NCI-H460 (cell line): ENCODE data around the gene DDX59. TPM values are rescaled to one million over a fixed set of nuclear protein-coding genes. Genes with fewer than 3 reads are reported as not detected.
"Not testable (repeated sequence)": the region's sequence is repeated elsewhere in the genome, so short reads cannot be mapped to it uniquely, and the experiment has no call there.

Source experiments
- DNase-seq: peaks from one replicate; pipeline ENCODE4 v3.0.0-alpha.2; 2016; ENCODE audit warnings: low read depth; ENCODE audit errors: extremely low read depth
- total RNA-seq: library from RNA; depleted of rRNA; stranded (reverse); fragments of >200 nt; shearing (Covaris generic); gene quantifications from 2 replicates; pipeline ENCODE4 v1.2.3, GENCODE V29; 2014; rRNA removed

The DDX59 gene
- total RNA-seq, 1 experiment from 2014 or later = 54.2 TPM

GRCh38 chr1:200630515-200630899 is 39.2 kb downstream of the DDX59 start:
- DNase-seq = not testable (repeated sequence)

- no peak for DNase-seq
Measured at GRCh38 chr1:200629876-200630514, 39.7 kb downstream of the DDX59 start.

GRCh38 chr1:200628223-200628881 is 41.4 kb downstream of the DDX59 start:
- DNase-seq = no peak

- DNase-seq = no peak
Measured at GRCh38 chr1:200627575-200628222, 42.0 kb downstream of the DDX59 start.

GRCh38 chr1:200626853-200627534 is 42.7 kb downstream of the DDX59 start:
- DNase-seq = no peak

- DNase-seq = no peak
Measured at GRCh38 chr1:200625381-200625824, 44.3 kb downstream of the DDX59 start.

- no peak for DNase-seq
Measured at GRCh38 chr1:200624679-200625335, 44.9 kb downstream of the DDX59 start.

- peak; percentile 93 for DNase-seq
Measured at GRCh38 chr1:200620273-200621131, 49.2 kb downstream of the DDX59 start, which contains the start of gene KIF14. TSS of gene KIF14 (minus strand) at chr1:200620751. CDS start at chr1:200618723, 2,028 bp downstream.

GRCh38 chr1:200619894-200620272 is 49.8 kb downstream of the DDX59 start:
- DNase-seq = no peak

- no peak for DNase-seq
Measured at GRCh38 chr1:200610846-200611245, 58.9 kb downstream of the DDX59 start.

- no peak for DNase-seq
Measured at GRCh38 chr1:200602632-200603031, 67.1 kb downstream of the DDX59 start.

Other genes starting within 250 kb of the DDX59 start
- 29.4 and 34.3 TPM in 2 replicates for gene KIF14, start 49.2 kb downstream of the DDX59 start, total RNA-seq
- gene CAMSAP2, start 69.0 kb upstream of the DDX59 start, total RNA-seq = 47.8 and 49.7 TPM in 2 replicates
- not detected in 2 replicates for gene GPR25, start 203.1 kb upstream of the DDX59 start, total RNA-seq
- gene INAVA, start 225.0 kb upstream of the DDX59 start, total RNA-seq = 0.10 and 1.2 TPM in 2 replicates